Kidney (tissue), 14 donors: ENCODE measurements around the gene MYH14. TPM values are rescaled to one million over a fixed set of nuclear protein-coding genes. Genes with fewer than 3 reads are reported as not detected.

ENCODE experiments used
- DNase-seq, 5 donors: peaks; one replicate each; pipeline ENCODE4 v3.0.0-alpha.2; 2013 to 2020
- FAIRE-seq: peaks from 2 replicates; lab custom pipeline; 2012; peaks lifted over from hg19 to GRCh38; lab: Jason Lieb, UNC
- H3K27ac ChIP-seq, 2 donors: one replicate each; pipeline ENCODE4 v1.7.0; 2013; ENCODE audit warnings: low read depth in 2 of 2, low read length in 2 of 2, inconsistent platforms in 1 of 2
- H3K27me3 ChIP-seq: one replicate; pipeline ENCODE4 v1.7.1; 2013; ENCODE audit warnings: low read length, inconsistent platforms; ENCODE audit not compliant: control insufficient read depth, insufficient read depth
- H3K36me3 ChIP-seq, 3 donors: one replicate each; pipeline versions ENCODE4 v1.7.0 to v1.7.1; 2013; ENCODE audit warnings: low read length in 3 of 3, control low read depth in 1 of 3, inconsistent platforms in 1 of 3; ENCODE audit not compliant: insufficient read depth in 3 of 3, control insufficient read depth in 2 of 3
- H3K4me1 ChIP-seq, 3 donors: one replicate each; pipeline versions ENCODE4 v1.7.0 to v1.7.1; 2013; ENCODE audit warnings: low read length in 3 of 3, inconsistent platforms in 1 of 3, low read depth in 1 of 3; ENCODE audit not compliant: control insufficient read depth in 2 of 3, insufficient read depth in 2 of 3
- H3K4me3 ChIP-seq, 3 donors: one replicate each; pipeline versions ENCODE4 v1.7.0 to v1.8.1; 2013; ENCODE audit warnings: low read length in 3 of 3, control low read depth in 1 of 3, inconsistent platforms in 1 of 3
- H3K9ac ChIP-seq, 3 donors: one replicate each; pipeline versions ENCODE4 v1.7.0 to v1.7.1; 2013; ENCODE audit warnings: low read length in 3 of 3, control low read depth in 1 of 3, inconsistent platforms in 1 of 3
- H3K9me3 ChIP-seq, 3 donors: one replicate each; pipeline versions ENCODE4 v1.7.0 to v1.7.1; 2013; ENCODE audit warnings: low read length in 3 of 3, control low read depth in 1 of 3, inconsistent platforms in 1 of 3; ENCODE audit not compliant: control insufficient read depth in 2 of 3, insufficient read depth in 1 of 3
- intact Hi-C: fragments of 100-400 bp; cut with DNase I; formaldehyde crosslinking; loops from one replicate; pipeline ENCODE4 v1.11.1; 2022
- polyA plus RNA-seq: library from polyadenylated mRNA; stranded (reverse); fragments of 350-450 nt; fragmentation: Illumina TruSeq; extraction: RNeasy Lipid Tissue Mini Kit (QIAGEN cat#74804); gene quantifications from one replicate; pipeline ENCODE4 v1.2.3, GENCODE V29; 2014; ENCODE audit warnings: low read depth, low replicate concordance; ENCODE audit not compliant: insufficient read depth
- total RNA-seq: library from RNA; stranded (reverse); fragmentation: NEBNext Ultra II Directional; extraction: Animal tissue kit (Norgen Biotek cat#: 25700); gene quantifications from one replicate; pipeline ENCODE4 v1.2.1, GENCODE V29; 2021
- TF ChIP-seq, protein P1 (sequence below): IDR thresholded peaks from 3 replicates; pipeline ENCODE4 v1.5.1; 2012; ENCODE audit warnings: mild to moderate bottlenecking, moderate library complexity, borderline replicate concordance; ENCODE audit not compliant: insufficient read depth; ENCODE audit errors: extremely low read depth
- donor health status: control.
- donor health status: control.
- donor health status: control.
- donor health status: control.
- donor health status: control.
- donor health status: DM: yes; HTN: yes; CAD: no.
- donor health status: Normal renal cell carcinoma (clear cell type).

MYH14 gene
- total and polyA plus RNA-seq, 2 donors from 2014 or later = 23.9 to 81.4 TPM

DNA sequence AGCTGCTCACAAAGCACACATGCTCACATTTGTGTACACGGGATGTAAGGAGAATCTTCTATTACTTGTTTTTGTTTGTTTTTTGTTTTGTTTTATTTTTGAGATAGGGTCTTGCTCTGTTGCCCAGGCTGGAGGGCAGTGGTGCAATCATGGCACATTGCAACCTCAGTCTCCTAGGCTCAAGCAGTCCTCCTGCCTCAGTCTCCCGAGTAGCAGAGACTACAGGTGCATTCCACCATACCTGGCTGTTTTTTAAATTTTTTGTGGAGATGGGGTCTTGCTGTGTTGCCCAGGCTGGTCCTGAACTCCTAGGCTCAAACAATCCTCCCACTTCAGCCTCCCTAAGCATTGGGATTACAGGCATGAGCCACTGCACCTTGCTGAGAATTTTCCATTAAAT, 83.9 kb downstream of the MYH14 start:
- intact Hi-C loops = no loop called here
- Histone ChIP-seq H3K36me3 (peaks cover 0 to 16% (median 8%) of the 10 kb centered on the region in 3 donors), H3K9ac (no peak overlapping the region), H3K9me3 (peaks cover 0 to 10% (median 0%) of the 10 kb centered on the region in 3 donors), H3K27ac (no peak overlapping the region), H3K4me3 (no peak overlapping the region), H3K27me3 (no peaks in the 10 kb centered on the region), H3K4me1 (no peaks in the 10 kb centered on the region)
- FAIRE-seq (no peak), DNase-seq (no peak)
- TF ChIP-seq, protein P1, sequence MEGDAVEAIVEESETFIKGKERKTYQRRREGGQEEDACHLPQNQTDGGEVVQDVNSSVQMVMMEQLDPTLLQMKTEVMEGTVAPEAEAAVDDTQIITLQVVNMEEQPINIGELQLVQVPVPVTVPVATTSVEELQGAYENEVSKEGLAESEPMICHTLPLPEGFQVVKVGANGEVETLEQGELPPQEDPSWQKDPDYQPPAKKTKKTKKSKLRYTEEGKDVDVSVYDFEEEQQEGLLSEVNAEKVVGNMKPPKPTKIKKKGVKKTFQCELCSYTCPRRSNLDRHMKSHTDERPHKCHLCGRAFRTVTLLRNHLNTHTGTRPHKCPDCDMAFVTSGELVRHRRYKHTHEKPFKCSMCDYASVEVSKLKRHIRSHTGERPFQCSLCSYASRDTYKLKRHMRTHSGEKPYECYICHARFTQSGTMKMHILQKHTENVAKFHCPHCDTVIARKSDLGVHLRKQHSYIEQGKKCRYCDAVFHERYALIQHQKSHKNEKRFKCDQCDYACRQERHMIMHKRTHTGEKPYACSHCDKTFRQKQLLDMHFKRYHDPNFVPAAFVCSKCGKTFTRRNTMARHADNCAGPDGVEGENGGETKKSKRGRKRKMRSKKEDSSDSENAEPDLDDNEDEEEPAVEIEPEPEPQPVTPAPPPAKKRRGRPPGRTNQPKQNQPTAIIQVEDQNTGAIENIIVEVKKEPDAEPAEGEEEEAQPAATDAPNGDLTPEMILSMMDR = no peak

DNA sequence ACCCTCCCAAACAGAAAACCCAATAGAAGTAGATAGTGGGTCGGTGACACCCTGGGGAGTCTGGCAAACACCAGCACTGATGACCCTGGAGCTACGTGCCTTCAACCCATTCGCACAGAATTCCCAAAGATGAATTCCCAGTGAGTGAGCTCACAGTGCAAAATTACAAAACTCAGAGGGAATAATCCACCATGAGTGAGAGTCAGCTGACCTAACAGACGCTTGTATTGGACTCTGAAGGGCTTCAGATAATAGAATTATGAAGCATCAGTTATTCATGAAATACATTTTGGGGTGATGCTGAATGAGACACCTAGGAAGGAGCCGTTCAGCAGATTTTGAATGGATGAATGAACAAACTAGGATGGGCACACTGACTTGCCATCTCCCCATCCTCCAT, 85.5 kb downstream of the MYH14 start:
- H3K4me1 ChIP-seq = no peaks in the 10 kb centered on the region
- peaks cover 0 to 10% (median 0%) of the 10 kb centered on the region in 3 donors for H3K9me3 ChIP-seq
- intact Hi-C loops = no loop called here
- DNase-seq (no peak), FAIRE-seq (no peak)
- peaks cover 0 to 16% (median 8%) of the 10 kb centered on the region in 3 donors for H3K36me3 ChIP-seq
- no peak overlapping the region for H3K4me3 ChIP-seq
- no peaks in the 10 kb centered on the region for H3K27me3 ChIP-seq
- H3K27ac ChIP-seq = no peak overlapping the region
- TF ChIP-seq, protein P1 = no peak
- H3K9ac ChIP-seq = no peak overlapping the region

DNA sequence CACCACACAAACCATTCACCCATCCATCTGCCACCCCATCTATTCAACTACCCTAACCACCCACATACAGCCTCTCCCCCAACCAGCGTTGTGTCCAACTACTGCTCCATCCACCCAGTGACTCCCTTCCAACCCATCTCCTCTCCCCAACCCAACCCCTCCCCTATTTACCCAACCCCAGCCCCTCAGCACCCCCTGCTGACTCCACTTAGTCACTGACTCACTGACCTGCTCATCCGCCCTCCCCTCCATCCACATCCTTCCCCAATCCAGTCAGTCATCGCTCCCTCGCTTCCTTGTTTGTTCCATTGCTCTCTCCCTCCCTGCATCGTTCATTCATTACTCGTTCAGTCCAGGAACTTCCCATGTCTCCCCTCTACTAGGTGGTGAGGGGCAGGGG, 86.6 kb downstream of the MYH14 start:
- intact Hi-C loops = no loop called here
- H3K4me3 ChIP-seq = no peak overlapping the region
- H3K9me3 ChIP-seq = peaks cover 0 to 10% (median 0%) of the 10 kb centered on the region in 3 donors
- no peaks in the 10 kb centered on the region for H3K27me3 ChIP-seq
- TF ChIP-seq, protein P1 = no peak
- no peak for FAIRE-seq
- DNase-seq = no peak
- H3K36me3 ChIP-seq = peaks cover 0 to 16% (median 8%) of the 10 kb centered on the region in 3 donors
- H3K4me1 ChIP-seq = no peaks in the 10 kb centered on the region
- no peak overlapping the region for H3K27ac ChIP-seq
- no peak overlapping the region for H3K9ac ChIP-seq

DNA sequence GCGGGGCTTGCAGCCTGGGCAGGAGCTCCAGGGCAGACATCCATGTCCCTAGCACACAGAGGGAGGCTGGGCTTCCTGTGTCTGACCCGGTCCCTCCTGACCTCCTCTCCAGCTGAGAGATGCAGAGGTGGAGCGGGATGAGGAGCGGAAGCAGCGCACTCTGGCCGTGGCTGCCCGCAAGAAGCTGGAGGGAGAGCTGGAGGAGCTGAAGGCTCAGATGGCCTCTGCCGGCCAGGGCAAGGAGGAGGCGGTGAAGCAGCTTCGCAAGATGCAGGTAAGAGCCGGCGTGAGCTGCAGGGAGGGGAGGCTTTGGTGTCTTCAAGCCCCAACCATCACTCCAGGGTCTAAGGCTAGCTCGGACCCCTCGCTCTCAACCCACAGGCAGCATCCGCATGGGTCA, 87.4 kb downstream of the MYH14 start:
- intact Hi-C loops = no loop called here
- H3K27ac ChIP-seq = no peak overlapping the region
- H3K4me3 ChIP-seq = no peak overlapping the region
- peaks cover 0 to 9% (median 0%) of the 10 kb centered on the region in 3 donors for H3K9me3 ChIP-seq
- H3K4me1 ChIP-seq = no peaks in the 10 kb centered on the region
- FAIRE-seq (no peak), DNase-seq (no peak)
- peaks cover 0 to 16% (median 8%) of the 10 kb centered on the region in 3 donors for H3K36me3 ChIP-seq
- TF ChIP-seq, protein P1 = no peak
- H3K9ac ChIP-seq = no peak overlapping the region
- no peaks in the 10 kb centered on the region for H3K27me3 ChIP-seq
